VCaP (cell line): ENCODE results near the gene AJAP1.

Experiments
- H3K27ac ChIP-seq: fragments of 450-650 bp; 2 replicates; pipeline ENCODE4 v1.5.1; 2017
- CTCF ChIP-seq: fragments of 450-650 bp; conservative IDR thresholded peaks from 2 replicates; pipeline ENCODE4 v1.5.1; 2017; ENCODE audit warnings: mild to moderate bottlenecking, moderate library complexity

Gene AJAP1

DNA sequence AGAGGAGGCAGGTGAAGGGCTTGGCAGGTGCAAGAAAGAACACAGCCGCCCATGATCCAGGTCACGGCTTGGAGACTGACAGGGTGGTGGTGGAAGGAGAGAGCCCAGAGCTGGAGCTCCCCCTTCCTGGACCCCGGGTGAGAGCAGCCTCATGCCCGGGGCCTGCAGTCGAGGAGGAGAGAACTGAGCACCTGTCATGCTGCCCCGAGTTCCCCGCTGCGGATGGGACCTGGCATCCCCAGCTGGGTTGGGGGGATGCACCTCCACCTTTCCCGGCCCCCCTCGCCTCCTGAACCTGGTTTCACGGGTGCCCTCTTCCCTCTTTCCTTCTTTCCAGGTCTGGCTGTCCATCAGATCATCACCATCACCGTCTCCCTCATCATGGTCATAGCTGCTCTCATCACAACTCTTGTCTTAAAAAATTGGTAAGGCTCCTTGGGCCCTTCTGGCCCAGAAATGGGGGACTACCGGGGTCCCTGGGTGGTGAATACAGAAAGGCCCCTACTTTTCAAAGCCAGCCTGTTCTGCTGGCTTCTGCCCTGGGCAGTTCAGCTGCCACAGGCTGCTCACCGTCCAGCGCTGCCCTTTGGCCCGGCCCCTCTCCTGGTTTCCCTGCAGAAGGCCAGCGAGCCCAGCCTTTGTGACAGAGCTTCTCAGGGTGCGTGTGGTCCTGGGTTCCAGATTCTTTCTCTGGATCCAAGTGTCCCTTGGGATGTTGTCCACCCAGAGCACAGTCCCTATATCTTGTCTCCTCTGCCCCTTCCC lies 115.3 kb downstream of the AJAP1 start:
- TF ChIP-seq CTCF = no peak
- H3K27ac ChIP-seq = no peak overlapping the region

GRCh38 chr1:4770713-4771112 lies 116.3 kb downstream of the AJAP1 start:
- H3K27ac ChIP-seq = no peak overlapping the region
- TF ChIP-seq CTCF = no peak

GRCh38 chr1:4771267-4771666 lies 116.9 kb downstream of the AJAP1 start:
- TF ChIP-seq CTCF = no peak
- H3K27ac ChIP-seq = no peak overlapping the region

GRCh38 chr1:4771721-4772120 lies 117.3 kb downstream of the AJAP1 start:
- TF ChIP-seq CTCF = no peak
- no peak overlapping the region for H3K27ac ChIP-seq

- H3K27ac ChIP-seq = no peak overlapping the region
- no peak for TF ChIP-seq CTCF
Measured at GRCh38 chr1:4772294-4773010, 118.0 kb downstream of the AJAP1 start.

GRCh38 chr1:4773226-4773625 lies 118.8 kb downstream of the AJAP1 start:
- H3K27ac ChIP-seq = no peak overlapping the region
- TF ChIP-seq CTCF = no peak

- H3K27ac ChIP-seq = no peak overlapping the region
- no peak for TF ChIP-seq CTCF
Measured at GRCh38 chr1:4775506-4775905, 121.1 kb downstream of the AJAP1 start.
